ENCODE data around the gene VPS4A.

GRCh38 chr16:69270831-69271230 is 40.3 kb upstream of the VPS4A start:
- TF ChIP-seq ZNF274 (IDR thresholded peaks at IDR 0.05; ENCODE audit: low read depth, low read length) (no peak), YY1 (IDR thresholded peaks at IDR 0.05; ENCODE audit: insufficient read depth, insufficient read length) (no peak)

Data from NT2/D1 (cell line).